GM21528 (cell line): ENCODE measurements around the gene CAPZB.

Experiments
- ATAC-seq: cut with Tn5 transposase; IDR thresholded peaks from one replicate; pipeline ENCODE4 v1.9.1; 2021; ENCODE audit warnings: mild to moderate bottlenecking, moderate library complexity; ENCODE audit not compliant: unreplicated experiment, low FRiP score

Gene CAPZB

GRCh38 chr1:19391596-19391981 is 93.8 kb downstream of the CAPZB start:
- ATAC-seq = no peak

DNA sequence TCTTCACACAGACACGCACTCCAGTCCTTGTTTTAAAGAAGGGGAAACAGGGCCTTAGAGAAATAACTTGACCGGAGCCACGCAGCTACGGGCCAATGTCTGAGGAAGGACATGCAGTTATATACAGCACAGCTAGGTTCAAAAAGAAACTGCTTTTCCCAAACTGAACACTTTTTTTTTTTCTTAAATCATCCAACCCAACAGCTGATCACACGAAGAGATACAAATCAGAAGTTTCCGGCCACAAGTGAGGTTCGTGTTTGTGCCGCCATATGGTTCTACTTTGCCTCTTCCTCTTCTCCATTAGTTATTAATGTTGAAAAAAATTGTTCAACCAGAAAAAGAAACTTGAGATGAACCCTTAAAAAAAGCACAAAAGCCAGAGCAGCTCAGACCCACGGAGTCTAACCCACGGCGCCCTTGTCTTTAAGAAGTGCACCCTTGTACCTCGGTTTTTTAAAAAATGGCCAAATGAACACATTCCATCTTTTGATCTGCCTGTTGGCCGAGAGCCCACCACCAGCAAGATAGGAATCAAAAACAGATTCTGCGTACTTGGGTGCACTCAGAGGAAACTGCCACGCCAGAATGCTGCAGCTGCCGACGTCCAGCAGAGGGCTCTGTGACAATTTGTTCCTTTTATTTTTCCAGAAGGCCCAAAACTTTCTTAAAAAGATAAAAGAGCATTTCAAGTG is 94.3 kb downstream of the CAPZB start:
- ATAC-seq = peak; percentile 58

DNA sequence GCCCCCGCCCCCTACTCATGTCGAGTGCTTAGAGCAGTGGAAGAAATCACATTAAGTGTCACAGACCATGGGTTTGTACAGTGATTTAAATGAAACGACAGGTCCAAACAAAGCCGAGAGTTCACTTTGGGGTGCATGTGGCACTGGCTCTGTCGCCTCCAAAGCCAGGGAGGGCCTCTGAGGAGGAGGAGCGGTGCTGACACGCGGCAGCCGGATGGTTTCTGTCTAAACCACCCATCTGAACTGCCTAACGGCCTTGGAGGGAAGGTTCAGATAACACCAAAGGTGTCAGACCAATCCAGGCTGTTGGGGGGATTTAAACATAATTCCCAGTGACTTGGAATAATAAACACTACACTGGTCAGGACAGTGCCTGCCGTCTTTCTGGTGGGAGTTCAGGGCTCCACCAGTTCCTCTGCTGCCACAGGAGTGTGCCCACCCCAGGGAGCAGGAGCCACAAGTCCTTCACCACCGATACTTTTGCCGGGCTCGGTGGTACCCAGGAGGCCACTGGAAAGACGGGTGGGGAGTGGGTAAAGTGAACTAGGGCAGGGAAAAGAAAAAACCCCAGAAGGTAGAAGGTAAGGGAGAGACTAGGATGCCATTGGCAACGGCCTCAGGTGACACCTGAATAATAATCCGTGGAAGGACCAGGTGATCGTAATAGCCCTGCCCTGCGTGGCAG is 95.0 kb downstream of the CAPZB start:
- ATAC-seq = no peak

DNA sequence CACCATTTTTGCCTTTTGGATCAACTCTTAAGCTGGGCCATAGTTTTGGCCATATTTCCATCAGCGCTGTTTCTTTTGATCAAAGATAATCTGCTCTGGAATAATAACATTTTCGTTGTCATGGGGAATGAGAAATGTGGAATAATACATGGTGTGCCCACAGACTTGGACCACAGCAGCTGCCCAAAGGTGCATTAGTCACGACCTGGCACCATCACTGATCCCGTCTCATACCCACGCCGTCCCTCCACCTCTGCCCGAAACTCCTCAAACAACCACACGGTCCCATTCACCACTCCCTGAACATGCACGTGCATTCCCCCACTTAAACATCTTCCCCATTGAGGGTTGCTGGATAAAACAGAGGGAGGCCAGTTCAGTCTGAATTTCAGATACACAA is 96.4 kb downstream of the CAPZB start:
- no peak for ATAC-seq

DNA sequence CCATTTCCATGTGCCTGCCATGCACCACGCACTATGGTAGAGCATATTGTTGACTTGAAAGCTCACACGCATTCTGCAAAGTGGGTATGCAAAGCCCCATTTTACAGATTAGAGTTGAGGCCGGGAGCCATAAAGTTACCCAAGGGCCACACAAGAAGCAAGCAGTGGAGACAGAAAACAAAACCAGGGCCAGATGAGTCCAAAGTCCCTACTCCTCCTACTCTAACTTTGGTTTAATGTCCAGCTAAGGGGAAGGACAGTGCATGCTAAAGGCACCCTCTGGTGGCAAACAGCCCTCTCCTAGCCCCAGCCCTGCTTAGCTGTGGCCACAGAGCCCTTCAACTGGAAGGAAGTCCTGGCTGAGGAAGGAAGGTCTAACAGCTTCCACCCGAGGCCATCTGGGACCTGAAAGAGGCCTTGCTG is 98.3 kb downstream of the CAPZB start:
- no peak for ATAC-seq

DNA sequence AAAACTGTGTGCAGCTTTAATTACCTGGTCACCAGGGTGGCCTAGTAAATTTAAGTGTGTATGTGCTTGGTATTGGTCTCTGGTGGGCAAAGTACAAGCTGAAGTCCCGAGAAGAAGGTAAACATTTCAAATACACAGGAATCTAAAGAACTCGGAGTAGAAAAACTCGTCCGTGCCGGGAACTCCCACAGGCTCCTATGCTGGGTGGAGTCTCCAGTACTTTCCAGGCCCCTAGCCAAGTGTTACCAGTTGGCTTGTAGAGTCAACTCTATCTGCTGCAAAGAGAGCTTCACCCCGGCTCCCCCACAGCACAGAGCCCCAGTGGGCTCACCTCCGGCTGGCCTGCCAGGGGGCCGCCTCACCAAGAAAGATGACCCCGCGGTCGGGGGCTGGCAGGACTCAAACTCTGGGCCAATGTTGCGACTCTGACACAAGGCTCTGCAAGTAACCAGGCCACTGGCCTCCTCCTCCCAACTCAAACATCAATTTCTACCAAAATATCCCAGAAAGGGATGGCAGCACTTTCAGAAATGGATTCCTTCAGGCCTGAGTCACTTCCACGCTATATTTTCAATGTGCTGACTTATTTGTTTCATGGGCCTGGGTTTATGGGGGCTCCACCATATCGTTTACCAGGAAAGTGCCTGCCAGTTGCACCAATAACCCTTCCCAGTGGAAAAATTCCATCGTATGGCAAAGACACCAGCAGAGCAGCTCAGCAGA is 99.3 kb downstream of the CAPZB start:
- ATAC-seq = no peak

DNA sequence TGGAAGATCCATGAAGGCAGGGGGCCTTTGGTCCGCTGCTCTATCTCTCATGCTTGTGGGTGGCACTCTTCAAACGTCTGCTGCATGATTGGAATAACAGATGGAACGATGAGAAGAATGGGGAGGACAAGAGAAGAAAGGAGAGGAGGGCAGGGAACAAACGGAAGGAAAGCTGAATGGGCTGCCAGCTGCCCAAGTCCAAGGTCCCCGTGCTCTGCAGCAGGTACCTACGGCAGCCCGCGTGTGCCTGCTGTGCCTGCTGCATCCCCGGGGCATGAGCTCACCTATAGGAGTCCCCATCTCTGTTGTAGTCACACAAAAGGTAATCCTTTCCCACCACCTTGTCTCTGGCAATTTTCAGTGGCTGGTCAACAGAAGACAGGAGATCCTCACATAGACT is 100.1 kb downstream of the CAPZB start:
- ATAC-seq = no peak

DNA sequence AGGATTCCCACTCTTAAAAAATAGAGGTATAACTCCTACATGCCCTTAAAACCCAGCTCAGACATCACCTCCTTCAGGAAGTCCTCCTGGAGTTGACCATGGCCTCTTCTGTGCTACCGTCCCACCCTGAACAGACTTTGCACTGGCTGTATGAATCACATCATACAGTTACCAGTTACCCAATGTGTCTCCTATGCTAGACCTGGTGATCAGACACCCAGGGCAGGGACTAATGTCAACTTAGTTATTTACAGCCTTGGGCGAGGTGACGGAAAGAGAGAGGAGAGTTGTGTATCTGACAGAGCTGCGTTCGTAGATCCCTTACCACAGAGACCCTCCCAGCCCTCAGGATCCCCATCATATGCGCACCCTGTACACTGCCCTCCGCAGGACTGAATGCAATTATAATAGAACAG is 100.6 kb downstream of the CAPZB start:
- ATAC-seq = no peak

GRCh38 chr1:19384113-19384512 is 101.2 kb downstream of the CAPZB start:
- no peak for ATAC-seq

DNA sequence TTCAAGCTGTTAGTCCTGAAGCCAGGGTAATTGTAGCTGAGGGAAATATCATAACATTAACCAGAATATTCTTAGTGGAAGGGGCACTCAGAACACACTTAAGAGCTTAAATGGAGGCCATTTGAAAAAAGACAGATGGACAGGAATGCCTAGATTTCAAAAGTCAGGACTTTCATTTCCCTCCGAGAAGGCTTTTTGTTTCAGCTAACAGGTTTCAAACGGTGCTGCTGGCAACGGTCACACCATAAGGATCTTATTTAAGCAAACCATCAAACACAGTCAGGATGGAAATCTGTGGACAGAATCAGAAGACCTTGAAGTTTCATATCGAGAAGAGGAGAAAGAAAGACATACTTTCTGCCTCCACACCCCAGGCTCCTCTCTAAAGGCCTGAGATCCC is 103.1 kb downstream of the CAPZB start:
- ATAC-seq = no peak

- ATAC-seq = no peak
Measured at GRCh38 chr1:19381261-19381660, 104.1 kb downstream of the CAPZB start.

DNA sequence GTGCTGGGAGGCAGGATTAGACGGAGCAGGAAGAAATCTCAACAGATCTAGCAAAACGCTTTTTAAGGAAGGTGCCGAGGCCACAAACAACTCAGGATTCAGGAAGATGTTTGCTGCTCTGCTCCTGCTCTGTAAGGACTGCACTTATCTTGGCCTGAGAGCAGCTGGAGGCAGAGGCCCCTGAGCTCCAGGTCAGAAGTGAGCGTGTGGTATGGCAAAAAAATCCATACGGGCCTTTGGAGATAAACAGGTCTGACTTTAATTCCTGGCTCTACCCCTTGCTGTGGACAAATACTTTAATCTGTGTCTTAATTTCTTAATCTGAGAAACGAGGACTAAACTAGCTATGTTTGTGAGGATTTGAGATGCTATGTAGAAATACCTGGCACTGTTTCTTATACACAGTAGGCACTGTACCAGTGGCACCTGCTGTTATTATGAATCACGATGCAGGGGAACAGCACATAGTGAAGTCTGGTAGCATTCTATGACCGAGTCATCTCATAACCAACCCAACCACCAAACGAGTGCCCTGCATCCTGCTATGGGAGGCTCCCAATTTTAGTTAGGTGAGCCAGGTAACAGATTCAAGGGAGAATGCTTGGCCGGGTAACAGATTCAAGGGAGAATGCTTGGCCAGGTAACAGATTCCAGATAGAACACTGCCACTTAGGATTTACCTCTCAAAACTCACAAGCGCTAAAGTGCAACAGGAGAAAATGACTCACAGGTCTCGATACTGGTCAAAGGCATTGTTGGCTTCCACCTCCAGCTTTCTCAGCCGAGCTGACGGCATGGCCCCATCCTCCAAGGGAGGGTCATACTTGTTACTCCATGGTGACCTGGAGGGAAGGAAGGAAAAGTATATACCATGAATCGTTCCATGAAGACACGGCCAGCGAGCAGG is 107.3 kb downstream of the CAPZB start:
- ATAC-seq = no peak

GRCh38 chr1:19376428-19377372 is 108.6 kb downstream of the CAPZB start:
- ATAC-seq = no peak

DNA sequence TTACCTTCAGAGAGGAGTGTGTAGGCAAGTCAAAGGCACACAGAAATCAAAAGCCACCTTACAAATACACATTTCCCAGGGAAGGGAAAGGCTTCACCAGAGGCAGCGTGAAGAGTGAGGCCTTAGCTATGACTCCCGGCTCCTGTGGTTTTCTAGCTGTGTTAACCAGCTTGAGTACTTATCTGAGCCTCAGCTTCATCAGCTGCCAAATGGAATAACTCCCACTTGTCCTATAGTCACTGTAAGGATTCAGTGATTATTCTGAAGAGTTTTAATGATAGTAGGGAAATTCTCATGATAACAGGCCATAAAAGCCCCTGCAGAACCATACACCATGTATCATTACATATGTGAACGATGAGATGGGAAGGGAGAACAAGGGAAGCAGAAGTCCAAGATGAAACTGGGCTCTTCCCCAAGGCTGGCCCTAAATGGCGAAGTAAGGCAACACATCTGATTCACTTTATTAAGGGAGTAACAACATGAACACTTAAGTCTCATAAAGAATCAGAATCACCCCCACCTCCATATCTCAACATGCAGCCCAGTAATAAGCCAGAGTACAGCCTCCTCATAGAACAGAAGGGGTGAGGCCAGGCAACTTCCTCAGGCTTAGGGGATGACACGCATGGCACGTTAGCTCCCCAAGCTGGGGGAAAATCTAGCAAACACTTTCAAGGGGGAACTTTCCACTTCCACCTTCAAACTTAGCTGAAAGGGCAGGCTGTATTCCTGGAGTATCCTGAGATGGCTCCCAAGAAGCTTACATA is 109.5 kb downstream of the CAPZB start:
- no peak for ATAC-seq

DNA sequence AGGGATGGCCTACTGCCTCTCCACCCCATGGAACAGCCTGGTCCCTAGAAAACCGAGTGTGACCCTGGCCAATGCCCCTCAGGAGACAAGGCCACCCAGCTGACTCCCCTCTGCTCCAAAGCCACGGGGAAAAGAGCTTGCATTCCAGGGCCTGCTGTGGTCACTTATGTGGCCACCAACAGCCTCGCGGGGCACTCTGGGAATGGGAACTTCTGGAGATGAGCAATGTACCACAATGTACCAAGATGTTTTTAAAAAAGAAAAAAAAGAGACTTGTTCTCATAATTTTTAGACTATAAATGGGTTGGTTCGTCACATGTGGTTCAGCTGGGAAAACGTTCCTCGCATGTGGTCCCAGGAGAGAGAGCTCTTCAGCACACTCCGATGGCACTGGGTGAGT is 110.4 kb downstream of the CAPZB start:
- no peak for ATAC-seq

DNA sequence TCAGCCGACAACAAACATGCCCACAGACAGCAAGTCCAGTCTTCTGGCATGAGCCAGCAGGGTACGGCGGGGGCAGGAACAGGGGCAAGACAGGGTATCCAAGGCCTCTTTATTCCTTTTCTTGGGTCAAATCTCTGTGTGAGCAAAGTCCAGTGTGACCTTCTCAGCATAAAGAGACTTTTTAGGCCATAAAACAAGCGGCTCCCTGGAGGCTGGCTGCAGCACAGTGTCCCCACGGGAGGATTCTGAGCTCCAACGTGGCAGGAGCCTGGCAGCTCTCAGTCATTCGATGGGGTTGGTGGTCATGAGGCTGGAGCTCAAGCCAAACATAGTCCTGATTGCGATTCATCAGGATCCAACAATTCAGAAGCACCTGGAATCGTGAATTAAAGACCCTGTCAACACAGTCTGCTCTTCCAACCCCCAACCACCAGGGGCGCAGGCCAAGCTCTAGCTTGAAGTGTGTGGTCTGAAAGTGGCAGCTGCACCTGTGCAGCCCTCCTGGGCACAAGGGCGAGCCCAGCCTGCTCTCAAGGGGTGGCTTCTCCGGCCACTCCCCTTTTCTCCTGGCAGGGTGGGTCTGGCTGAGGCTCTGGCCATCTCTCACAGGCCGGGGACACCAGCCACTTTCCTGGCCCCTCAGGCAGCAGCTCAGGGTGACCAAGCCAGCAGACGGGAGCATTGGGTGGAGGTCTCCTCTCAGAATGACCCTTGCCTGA is 111.1 kb downstream of the CAPZB start:
- ATAC-seq = no peak

DNA sequence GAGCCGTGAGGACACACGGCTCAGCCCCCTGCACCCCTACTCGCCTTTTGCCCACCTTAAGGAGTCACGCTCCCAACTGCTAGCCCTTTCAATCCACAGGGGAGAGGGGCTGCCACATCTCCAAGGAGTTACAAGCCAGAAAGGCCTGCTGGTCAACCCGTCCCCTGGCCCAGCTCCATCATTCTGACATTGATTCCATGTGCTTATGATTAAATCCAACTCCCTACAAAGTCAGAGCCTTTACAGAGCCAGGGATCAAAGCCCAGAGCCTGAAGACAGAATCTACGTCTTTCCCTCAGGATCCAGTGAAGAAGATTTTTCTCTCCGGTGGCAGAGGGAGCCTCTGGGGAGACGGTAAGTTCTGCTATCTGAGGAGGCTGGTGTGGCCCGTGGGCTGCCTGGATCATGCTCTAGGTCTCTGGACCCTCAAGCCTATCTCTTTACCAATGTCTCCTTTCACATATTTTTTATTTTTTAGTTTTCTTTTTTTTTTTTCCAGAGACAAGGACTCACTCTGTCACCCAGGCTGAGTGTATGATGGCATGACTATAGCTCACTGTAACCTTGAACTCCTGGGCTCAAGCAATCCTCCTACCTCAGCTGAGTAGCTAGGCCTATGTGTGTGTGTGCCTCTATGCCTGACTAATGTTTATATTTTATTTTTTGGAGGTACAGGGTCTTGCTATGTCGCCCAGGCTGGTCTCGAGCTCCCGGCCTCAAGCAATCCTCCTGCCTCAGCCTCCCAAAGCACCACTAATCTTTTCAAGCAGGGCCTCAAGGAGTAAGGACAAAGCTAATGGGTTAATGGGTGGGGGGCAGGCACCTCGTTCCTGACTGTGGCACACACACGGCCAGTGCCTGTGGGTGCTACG is 111.9 kb downstream of the CAPZB start:
- no peak for ATAC-seq
